HFFc6 (cell line): Measurements from ENCODE around the gene DUOX2. TPM values are rescaled to one million over a fixed set of nuclear protein-coding genes. Genes with fewer than 3 reads are reported as not detected.

ENCODE experiments used
- DNase-seq: peaks from one replicate; pipeline ENCODE4 v3.0.0-alpha.2; 2018
- H3K27ac Mint-ChIP-seq: 2 replicates; pipeline ENCODE4 v1.8.0; 2020; ENCODE audit warnings: mild to moderate bottlenecking, mixed read lengths
- H3K27me3 Mint-ChIP-seq: 2 replicates; pipeline ENCODE4 v1.8.0; 2021; ENCODE audit warnings: mild to moderate bottlenecking, moderate library complexity, mixed read lengths; ENCODE audit not compliant: insufficient read depth
- H3K36me3 Mint-ChIP-seq: 2 replicates; pipeline ENCODE4 v1.8.0; 2021; ENCODE audit warnings: low read depth, mixed read lengths
- H3K4me1 Mint-ChIP-seq: 2 replicates; pipeline ENCODE4 v1.8.0; 2020; ENCODE audit warnings: low read depth, mixed read lengths
- H3K4me3 Mint-ChIP-seq: 2 replicates; pipeline ENCODE4 v1.8.0; 2020; ENCODE audit warnings: mild to moderate bottlenecking, moderate library complexity, mixed read lengths
- H3K9me3 Mint-ChIP-seq: 2 replicates; pipeline ENCODE4 v1.8.0; 2020; ENCODE audit warnings: mild to moderate bottlenecking, mixed read lengths
- CTCF ChIP-seq: fragments of 200-600 bp; sonication (generic); IDR thresholded peaks from 2 replicates; pipeline ENCODE4 v1.5.0; 2021; ENCODE audit warnings: antibody characterized with exemption, mild to moderate bottlenecking
- long read RNA-seq: library from polyadenylated mRNA; unstranded; transcript quantifications from one replicate; pipeline ENCODE4 v2.0.0, GENCODE V29; 2019
- total RNA-seq, 6 experiments: library from RNA; stranded (reverse); fragmentation: NEBNext Ultra II Directional; extraction: Animal tissue kit (Norgen Biotek cat#: 25700); gene quantifications; 2 replicates in 1 of 6; 3 replicates in 5 of 6; pipeline ENCODE4 v1.2.3, GENCODE V29; 2021

DUOX2 gene
- total RNA-seq: not detected
- long read RNA-seq: 0 reads

DNA sequence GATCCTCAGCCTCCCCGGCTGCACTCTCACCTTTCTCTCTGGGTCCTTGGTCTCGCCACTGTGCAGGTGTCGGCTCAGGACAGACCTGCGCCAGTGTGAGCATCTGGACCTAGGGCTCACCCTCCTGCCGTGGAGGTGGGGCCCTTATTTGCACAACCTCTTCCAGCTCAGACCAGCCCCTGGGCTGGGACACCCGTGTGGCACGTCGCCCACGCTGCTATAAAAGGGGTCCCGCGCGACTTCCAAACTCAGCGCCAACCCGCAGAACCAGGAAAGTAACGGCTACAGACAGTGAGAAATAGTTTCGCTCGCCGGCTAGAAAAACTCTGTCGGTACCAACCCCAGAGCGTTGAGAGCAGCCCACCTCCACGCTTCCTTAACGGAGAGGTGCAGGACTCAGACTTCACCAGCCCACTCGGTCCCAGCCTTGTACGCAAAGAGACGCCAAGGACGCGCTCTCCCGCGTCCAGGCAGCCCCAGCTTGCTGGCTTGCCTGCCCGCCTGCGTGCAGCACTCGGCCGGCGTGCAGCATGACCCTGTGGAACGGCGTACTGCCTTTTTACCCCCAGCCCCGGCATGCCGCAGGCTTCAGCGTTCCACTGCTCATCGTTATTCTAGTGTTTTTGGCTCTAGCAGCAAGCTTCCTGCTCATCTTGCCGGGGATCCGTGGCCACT lies at the start of gene DUOX2, which contains the start of gene DUOXA2:
Gene DUOX2, minus strand, starts transcription at position 97 of the 675 bp plus-strand sequence. CDS start 761 bp downstream, outside the sequence.
Gene DUOXA2, plus strand, starts transcription at position 251 of the 675 bp plus-strand sequence. Its CDS starts 280 bp downstream, at position 531.
- H3K36me3 Mint-ChIP-seq: no peaks in the 10 kb centered on the region
- H3K27me3 Mint-ChIP-seq: peaks cover 74% of the 10 kb centered on the region
- no peak within 1 kb of the TSS for H3K27ac Mint-ChIP-seq
- peaks cover 13% of the 10 kb centered on the region for H3K4me1 Mint-ChIP-seq
- no peak for DNase-seq
- H3K9me3 Mint-ChIP-seq: no peaks in the 10 kb centered on the region
- H3K4me3 Mint-ChIP-seq: no peak within 1 kb of the TSS
- no peak for TF ChIP-seq CTCF

- no peaks in the 10 kb centered on the region for H3K9me3 Mint-ChIP-seq
- H3K27me3 Mint-ChIP-seq: no peaks in the 10 kb centered on the region; the same call in 1 of the 2 replicates
- no peak overlapping the region for H3K4me3 Mint-ChIP-seq
- no peaks in the 10 kb centered on the region for H3K36me3 Mint-ChIP-seq
- H3K4me1 Mint-ChIP-seq: peaks cover 26% of the 10 kb centered on the region
- DNase-seq: no peak
- no peak for TF ChIP-seq CTCF
- H3K27ac Mint-ChIP-seq: peak overlapping the region; percentile 75
Observed at GRCh38 chr15:45163508-45163856, 49.5 kb upstream of the DUOX2 start.

- no peaks in the 10 kb centered on the region for H3K36me3 Mint-ChIP-seq
- no peaks in the 10 kb centered on the region for H3K9me3 Mint-ChIP-seq
- peaks cover 31% of the 10 kb centered on the region for H3K4me1 Mint-ChIP-seq
- H3K27me3 Mint-ChIP-seq: no peaks in the 10 kb centered on the region; the same call in none of the 2 replicates
- DNase-seq: peak; percentile 78
- TF ChIP-seq CTCF: peak; percentile 92
- H3K4me3 Mint-ChIP-seq: 0 out of 2 replicates have a peak overlapping the region, but pooled peaks have one; percentile 9
- H3K27ac Mint-ChIP-seq: peak overlapping the region; percentile 75
Observed at GRCh38 chr15:45162771-45163507, 49.0 kb upstream of the DUOX2 start.

DNA sequence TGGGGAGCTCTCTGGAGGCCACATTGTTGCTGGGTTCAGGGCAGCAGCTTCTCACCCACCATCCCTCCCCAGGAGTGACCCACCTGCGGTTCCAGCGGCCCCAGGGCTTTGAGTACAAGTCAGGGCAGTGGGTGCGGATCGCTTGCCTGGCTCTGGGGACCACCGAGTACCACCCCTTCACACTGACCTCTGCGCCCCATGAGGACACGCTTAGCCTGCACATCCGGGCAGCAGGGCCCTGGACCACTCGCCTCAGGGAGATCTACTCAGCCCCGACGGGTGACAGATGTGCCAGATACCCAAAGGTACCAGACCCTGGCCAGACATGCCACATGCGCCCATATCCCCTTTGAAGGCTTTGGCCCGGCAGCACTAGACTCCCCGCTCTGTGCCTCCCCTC lies 47.7 kb upstream of the DUOX2 start:
- DNase-seq: no peak
- Mint-ChIP-seq H3K9me3 (no peaks in the 10 kb centered on the region), H3K27ac (no peak overlapping the region), H3K36me3 (no peaks in the 10 kb centered on the region), H3K4me3 (no peak overlapping the region), H3K4me1 (peaks cover 44% of the 10 kb centered on the region), H3K27me3 (peaks cover 3% of the 10 kb centered on the region)
- TF ChIP-seq CTCF: no peak

- Mint-ChIP-seq H3K4me1 (peaks cover 31% of the 10 kb centered on the region), H3K9me3 (no peaks in the 10 kb centered on the region), H3K4me3 (no peak overlapping the region), H3K36me3 (no peaks in the 10 kb centered on the region), H3K27ac (peak overlapping the region; percentile 94), H3K27me3 (peaks cover 6% of the 10 kb centered on the region)
- TF ChIP-seq CTCF: no peak
- DNase-seq: peak; percentile 64
Observed at GRCh38 chr15:45157974-45158373, 44.0 kb upstream of the DUOX2 start.
